WTC11 (cell line): ENCODE data around the gene ADCY3. TPM values are rescaled to one million over a fixed set of nuclear protein-coding genes. Genes with fewer than 3 reads are reported as not detected.
A peak's percentile ranks its signal among the peaks of the same experiment; 100 is the strongest.

ENCODE experiments used
- ATAC-seq: fragments of 200-7000 bp; cut with Tn5 transposase; 2 replicates; pipeline ENCODE4 v1.10.0; 2021; ENCODE audit warnings: mild to moderate bottlenecking, moderate library complexity
- CTCF ChIA-PET: fragments of 300-600 bp; sonication (Branson Sonifier 250); formaldehyde crosslinking; loops from one replicate; lab custom pipeline; 2021; ENCODE audit warnings: antibody characterized with exemption; lab: Charles Lee
- POLR2A ChIA-PET: fragments of 350-600 bp; sonication (Branson Sonifier 250); formaldehyde crosslinking; loops from one replicate; lab custom pipeline; 2021; ENCODE audit warnings: antibody characterized with exemption; lab: Charles Lee
- DNase-seq: peaks from one replicate; pipeline ENCODE4 v3.0.0; 2021; ENCODE audit warnings: low spot score
- H3K27ac Mint-ChIP-seq: 2 replicates; pipeline ENCODE4 v1.8.0; 2021; ENCODE audit warnings: mixed read lengths
- H3K27me3 Mint-ChIP-seq: 2 replicates; pipeline ENCODE4 v1.8.0; 2021; ENCODE audit warnings: low read depth, mild to moderate bottlenecking, moderate library complexity, mixed read lengths
- H3K36me3 Mint-ChIP-seq: 2 replicates; pipeline ENCODE4 v1.8.0; 2021; ENCODE audit warnings: mixed read lengths
- H3K4me1 Mint-ChIP-seq: 2 replicates; pipeline ENCODE4 v1.8.0; 2022; ENCODE audit warnings: mixed read lengths
- H3K4me3 Mint-ChIP-seq: 2 replicates; pipeline ENCODE4 v1.8.0; 2021; ENCODE audit warnings: mild to moderate bottlenecking, moderate library complexity, mixed read lengths
- H3K9me3 Mint-ChIP-seq: 2 replicates; pipeline ENCODE4 v1.8.0; 2021; ENCODE audit warnings: mixed read lengths
- AFF4 ChIP-seq: sonication (generic); formaldehyde crosslinking; IDR thresholded peaks from 2 replicates; pipeline ENCODE4 v1.8.1; 2023; ENCODE audit warnings: mild to moderate bottlenecking, missing genetic modification reagents, borderline replicate concordance
- AR ChIP-seq: fragments of 250-450 bp; sonication (Bioruptor Pico); IDR thresholded peaks from 2 replicates; pipeline ENCODE4 v1.9.0; 2021; ENCODE audit warnings: mild to moderate bottlenecking
- CDX4 ChIP-seq: fragments of 250-450 bp; sonication (Bioruptor Pico); IDR thresholded peaks from 2 replicates; pipeline ENCODE4 v1.9.0; 2021; ENCODE audit warnings: moderate library complexity, mild to moderate bottlenecking, inconsistent platforms, borderline replicate concordance
- CREB1 ChIP-seq: sonication (generic); formaldehyde crosslinking; IDR thresholded peaks from 2 replicates; pipeline ENCODE4 v1.8.0; 2023; ENCODE audit warnings: mild to moderate bottlenecking, missing genetic modification reagents
- E2F1 ChIP-seq: sonication (generic); formaldehyde crosslinking; IDR thresholded peaks from 2 replicates; pipeline ENCODE4 v1.8.0; 2022; ENCODE audit warnings: mild to moderate bottlenecking, missing genetic modification reagents
- EMX1 ChIP-seq: fragments of 250-450 bp; sonication (Bioruptor Pico); IDR thresholded peaks from 2 replicates; pipeline ENCODE4 v1.8.0; 2021; ENCODE audit warnings: mild to moderate bottlenecking
- ETV6 ChIP-seq: sonication (generic); formaldehyde crosslinking; IDR thresholded peaks from 2 replicates; pipeline ENCODE4 v1.8.1; 2022; ENCODE audit warnings: mild to moderate bottlenecking, missing genetic modification reagents
- FOXJ3 ChIP-seq: sonication (generic); formaldehyde crosslinking; IDR thresholded peaks from 2 replicates; pipeline ENCODE4 v1.9.0; 2021; ENCODE audit warnings: missing genetic modification reagents, mild to moderate bottlenecking, borderline replicate concordance
- KAT7 ChIP-seq: sonication (generic); formaldehyde crosslinking; IDR thresholded peaks from 2 replicates; pipeline ENCODE4 v1.8.1; 2023; ENCODE audit warnings: missing genetic modification reagents, mild to moderate bottlenecking, borderline replicate concordance
- NFYB ChIP-seq: sonication (generic); formaldehyde crosslinking; conservative IDR thresholded peaks from 2 replicates; pipeline ENCODE4 v1.8.0; 2022; ENCODE audit warnings: low read depth, missing genetic modification reagents
- NR1H2 ChIP-seq: sonication (generic); formaldehyde crosslinking; IDR thresholded peaks from 2 replicates; pipeline ENCODE4 v1.9.0; 2021; ENCODE audit warnings: mild to moderate bottlenecking, moderate library complexity, missing genetic modification reagents
- PREB ChIP-seq: sonication (generic); formaldehyde crosslinking; IDR thresholded peaks from 2 replicates; pipeline ENCODE4 v1.8.1; 2022; ENCODE audit warnings: mild to moderate bottlenecking, missing genetic modification reagents, moderate library complexity, borderline replicate concordance
- SMAD3 ChIP-seq: sonication (generic); formaldehyde crosslinking; IDR thresholded peaks from 2 replicates; pipeline ENCODE4 v1.8.0; 2022; ENCODE audit warnings: missing genetic modification reagents, mild to moderate bottlenecking, borderline replicate concordance
- SOX15 ChIP-seq: fragments of 250-450 bp; sonication (Bioruptor Pico); IDR thresholded peaks from 2 replicates; pipeline ENCODE4 v1.9.0; 2021; ENCODE audit warnings: mild to moderate bottlenecking
- TEAD1 ChIP-seq: sonication (generic); formaldehyde crosslinking; IDR thresholded peaks from 2 replicates; pipeline ENCODE4 v1.8.0; 2022; ENCODE audit warnings: mild to moderate bottlenecking, missing genetic modification reagents
- USF2 ChIP-seq: sonication (generic); formaldehyde crosslinking; IDR thresholded peaks from 2 replicates; pipeline ENCODE4 v1.8.1; 2023; ENCODE audit warnings: mild to moderate bottlenecking, missing genetic modification reagents, moderate library complexity
- ZBTB21 ChIP-seq: sonication (generic); formaldehyde crosslinking; IDR thresholded peaks from 2 replicates; pipeline ENCODE4 v1.8.1; 2023; ENCODE audit warnings: mild to moderate bottlenecking, missing genetic modification reagents, borderline replicate concordance
- ZMAT4 ChIP-seq: fragments of 250-450 bp; sonication (Bioruptor Pico); IDR thresholded peaks from 2 replicates; pipeline ENCODE4 v1.9.0; 2021; ENCODE audit warnings: mild to moderate bottlenecking
- ZNF121 ChIP-seq: sonication (generic); formaldehyde crosslinking; IDR thresholded peaks from 2 replicates; pipeline ENCODE4 v1.8.0; 2023; ENCODE audit warnings: missing genetic modification reagents
- ZNF263 ChIP-seq: sonication (generic); formaldehyde crosslinking; IDR thresholded peaks from 2 replicates; pipeline ENCODE4 v1.8.1; 2022; ENCODE audit warnings: low read depth, mild to moderate bottlenecking, moderate library complexity, missing genetic modification reagents
- ZNF512 ChIP-seq: sonication (generic); formaldehyde crosslinking; IDR thresholded peaks from 2 replicates; pipeline ENCODE4 v1.8.1; 2022; ENCODE audit warnings: missing genetic modification reagents, borderline replicate concordance
- total RNA-seq: library from RNA; stranded (reverse); gene quantifications from 3 replicates; pipeline ENCODE4 v1.2.3, GENCODE V29; 2021

ADCY3 gene
- total RNA-seq, 1 experiment from 2014 or later: 37.1 TPM

GRCh38 chr2:24815171-24815570, 104.9 kb downstream of the ADCY3 start (continued):
- no peak for TF ChIP-seq AFF4 (CRISPR knock-in tag)
- no peak for TF ChIP-seq CREB1
- no peak for TF ChIP-seq NFYB
- TF ChIP-seq SMAD3 (CRISPR knock-in tag): no peak
- no peak for TF ChIP-seq USF2 (CRISPR knock-in tag)

GRCh38 chr2:24814516-24814915, 105.5 kb downstream of the ADCY3 start:
- H3K4me3 Mint-ChIP-seq: no peak overlapping the region
- peaks cover 6% of the 10 kb centered on the region; the same call in 1 of the 2 replicates for H3K9me3 Mint-ChIP-seq
- peaks cover 64% of the 10 kb centered on the region for H3K36me3 Mint-ChIP-seq
- ChIA-PET POLR2A (no interaction called here), CTCF (interaction anchor here (1.4 kb wide), 1 partner anchor 13 kb away, joined by 6 read pairs; no protein-coding TSS in a partner anchor)
- TF ChIP-seq KAT7 (CRISPR knock-in tag) (no peak), ETV6 (CRISPR knock-in tag) (no peak), AR (CRISPR knock-in tag) (no peak), ZNF512 (CRISPR knock-in tag) (no peak), CDX4 (CRISPR knock-in tag) (no peak)
- DNase-seq (no peak), ATAC-seq (no peak)
- no peaks in the 10 kb centered on the region for H3K27me3 Mint-ChIP-seq
- no peak overlapping the region for H3K27ac Mint-ChIP-seq
- peaks cover 11% of the 10 kb centered on the region for H3K4me1 Mint-ChIP-seq

GRCh38 chr2:24813691-24814137, 106.3 kb downstream of the ADCY3 start:
- Mint-ChIP-seq H3K9me3 (peaks cover 6% of the 10 kb centered on the region; the same call in 1 of the 2 replicates), H3K27ac (peak overlapping the region; percentile 63; the same call in 1 of the 2 replicates), H3K4me3 (no peak overlapping the region), H3K27me3 (no peaks in the 10 kb centered on the region), H3K4me1 (peaks cover 11% of the 10 kb centered on the region), H3K36me3 (peaks cover 59% of the 10 kb centered on the region)
- no peak for DNase-seq
- peak; percentile 20; the same call in 1 of the 2 replicates for ATAC-seq
- ChIA-PET CTCF (interaction anchor here (0.7 to 1.4 kb wide), 3 partner anchors 9 to 14 kb away, joined by 3 to 7 read pairs (median 6); no protein-coding TSS in a partner anchor), POLR2A (interaction anchor here (0.5 kb wide), 1 partner anchor 258 kb away, joined by 4 read pairs; no protein-coding TSS in a partner anchor)
- TF ChIP-seq FOXJ3 (CRISPR knock-in tag): no peak
- TF ChIP-seq ZMAT4 (CRISPR knock-in tag): no peak
- no peak for TF ChIP-seq ZBTB21 (CRISPR knock-in tag)
- no peak for TF ChIP-seq TEAD1 (CRISPR knock-in tag)
- TF ChIP-seq ZNF121 (CRISPR knock-in tag): no peak
- TF ChIP-seq SOX15 (CRISPR knock-in tag): no peak
- TF ChIP-seq NR1H2: no peak
- no peak for TF ChIP-seq ZNF263 (CRISPR knock-in tag)
- no peak for TF ChIP-seq PREB (CRISPR knock-in tag)
- no peak for TF ChIP-seq EMX1 (CRISPR knock-in tag)
- TF ChIP-seq E2F1 (CRISPR knock-in tag): no peak
